Measurements from ENCODE around the gene GRK5. TPM values are rescaled to one million over a fixed set of nuclear protein-coding genes. Genes with fewer than 3 reads are reported as not detected.

GRK5 gene
- total RNA-seq, 1 donor from 2014 or later = 68.7 TPM

DNA sequence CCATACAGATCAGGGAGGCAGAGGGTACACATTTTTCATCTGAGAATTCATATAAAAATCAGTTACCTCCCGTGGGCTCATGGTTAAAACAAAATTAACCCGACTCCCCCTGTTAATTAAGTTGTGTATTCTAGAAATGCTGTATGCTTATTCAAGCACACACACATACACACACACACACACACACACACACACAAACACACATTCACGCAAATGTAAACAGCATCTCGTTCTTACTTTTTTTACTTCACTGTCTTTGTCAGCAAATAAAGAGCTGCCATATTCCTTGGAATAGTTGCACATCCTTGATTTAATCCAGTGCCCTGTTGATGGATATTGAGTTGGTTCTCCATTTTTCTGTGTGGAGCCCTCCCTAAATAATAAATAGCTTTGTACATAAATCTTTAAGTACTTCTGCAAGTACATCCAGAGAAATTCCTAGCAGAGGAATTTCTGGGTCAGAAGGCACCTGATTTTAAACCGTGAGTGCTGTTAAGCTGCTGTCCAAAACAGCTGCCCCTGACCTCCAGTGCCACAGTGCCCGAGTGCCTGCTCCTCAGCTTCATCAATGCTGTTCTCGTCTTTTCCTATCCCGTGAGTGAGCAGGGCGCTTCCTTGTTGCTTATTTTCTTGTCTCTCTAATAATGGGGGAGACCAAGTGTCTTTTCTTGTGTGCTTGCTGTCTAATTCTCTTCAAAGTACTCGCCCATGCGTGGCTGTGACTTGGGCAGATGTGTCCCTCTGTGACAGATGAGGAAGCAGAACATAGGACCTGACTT, 217.9 kb downstream of the GRK5 start:
- Histone ChIP-seq H3K9me3 (no peaks in the 10 kb centered on the region), H3K4me1 (peaks cover 12% of the 10 kb centered on the region), H3K27ac (no peak overlapping the region), H3K4me3 (no peak overlapping the region), H3K36me3 (peaks cover 55% of the 10 kb centered on the region), H3K27me3 (ENCODE audit: low read depth) (no peaks in the 10 kb centered on the region)
- TF ChIP-seq, protein P1, sequence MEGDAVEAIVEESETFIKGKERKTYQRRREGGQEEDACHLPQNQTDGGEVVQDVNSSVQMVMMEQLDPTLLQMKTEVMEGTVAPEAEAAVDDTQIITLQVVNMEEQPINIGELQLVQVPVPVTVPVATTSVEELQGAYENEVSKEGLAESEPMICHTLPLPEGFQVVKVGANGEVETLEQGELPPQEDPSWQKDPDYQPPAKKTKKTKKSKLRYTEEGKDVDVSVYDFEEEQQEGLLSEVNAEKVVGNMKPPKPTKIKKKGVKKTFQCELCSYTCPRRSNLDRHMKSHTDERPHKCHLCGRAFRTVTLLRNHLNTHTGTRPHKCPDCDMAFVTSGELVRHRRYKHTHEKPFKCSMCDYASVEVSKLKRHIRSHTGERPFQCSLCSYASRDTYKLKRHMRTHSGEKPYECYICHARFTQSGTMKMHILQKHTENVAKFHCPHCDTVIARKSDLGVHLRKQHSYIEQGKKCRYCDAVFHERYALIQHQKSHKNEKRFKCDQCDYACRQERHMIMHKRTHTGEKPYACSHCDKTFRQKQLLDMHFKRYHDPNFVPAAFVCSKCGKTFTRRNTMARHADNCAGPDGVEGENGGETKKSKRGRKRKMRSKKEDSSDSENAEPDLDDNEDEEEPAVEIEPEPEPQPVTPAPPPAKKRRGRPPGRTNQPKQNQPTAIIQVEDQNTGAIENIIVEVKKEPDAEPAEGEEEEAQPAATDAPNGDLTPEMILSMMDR (IDR thresholded peaks at IDR 0.05) = no peak
- intact Hi-C loops (cut with DNase I) = no loop called here
- no peak for ATAC-seq
- DNase-seq = no peak

DNA sequence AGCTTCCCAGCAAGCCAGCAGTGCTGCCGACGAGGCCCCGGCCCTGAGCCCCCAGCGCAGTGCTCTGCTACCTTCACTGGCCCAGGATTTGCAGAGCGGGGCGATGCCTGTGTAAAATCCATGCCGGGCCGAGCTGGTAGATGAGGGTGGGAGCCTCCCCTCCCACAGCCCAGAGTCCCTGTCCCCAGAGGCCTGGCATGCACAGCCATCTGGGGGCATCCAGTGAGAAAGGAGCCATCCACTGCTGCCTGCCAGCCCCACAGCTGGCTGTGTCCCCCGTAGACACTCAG, 218.5 kb downstream of the GRK5 start:
- H3K36me3 ChIP-seq = peaks cover 58% of the 10 kb centered on the region
- ATAC-seq (no peak), DNase-seq (no peak)

DNA sequence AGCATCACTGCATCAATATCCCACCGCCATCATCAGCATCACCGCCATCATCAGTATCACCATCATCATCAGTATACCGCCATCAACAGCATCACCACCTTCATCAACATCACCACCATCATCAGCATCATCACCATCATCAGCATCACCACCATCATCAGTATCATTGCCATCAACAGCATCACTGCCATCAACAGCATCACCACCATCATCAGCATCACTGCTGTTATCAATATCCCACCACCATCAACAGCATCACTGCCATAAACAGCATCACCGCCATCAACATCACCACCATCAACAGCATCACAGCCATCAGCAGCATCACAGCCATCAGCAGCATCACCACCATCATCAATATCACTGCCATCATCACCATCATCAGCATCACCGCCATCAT, 219.3 kb downstream of the GRK5 start:
- Histone ChIP-seq H3K9me3 (no peaks in the 10 kb centered on the region), H3K4me1 (peaks cover 7% of the 10 kb centered on the region), H3K27ac (no peak overlapping the region), H3K36me3 (peaks cover 66% of the 10 kb centered on the region), H3K4me3 (no peak overlapping the region), H3K27me3 (ENCODE audit: low read depth) (no peaks in the 10 kb centered on the region)
- intact Hi-C loops (cut with DNase I) = no loop called here
- no peak for DNase-seq
- TF ChIP-seq, protein P1 (IDR thresholded peaks at IDR 0.05) = no peak
- ATAC-seq = no peak

More for the DNA sequence above, 218.5 kb downstream of the GRK5 start:
- Histone ChIP-seq H3K27ac (no peak overlapping the region), H3K9me3 (no peaks in the 10 kb centered on the region), H3K4me3 (no peak overlapping the region), H3K4me1 (peaks cover 12% of the 10 kb centered on the region), H3K27me3 (ENCODE audit: low read depth) (no peaks in the 10 kb centered on the region)
- TF ChIP-seq, protein P1 (IDR thresholded peaks at IDR 0.05) = no peak
- intact Hi-C loops (cut with DNase I) = no loop called here

DNA sequence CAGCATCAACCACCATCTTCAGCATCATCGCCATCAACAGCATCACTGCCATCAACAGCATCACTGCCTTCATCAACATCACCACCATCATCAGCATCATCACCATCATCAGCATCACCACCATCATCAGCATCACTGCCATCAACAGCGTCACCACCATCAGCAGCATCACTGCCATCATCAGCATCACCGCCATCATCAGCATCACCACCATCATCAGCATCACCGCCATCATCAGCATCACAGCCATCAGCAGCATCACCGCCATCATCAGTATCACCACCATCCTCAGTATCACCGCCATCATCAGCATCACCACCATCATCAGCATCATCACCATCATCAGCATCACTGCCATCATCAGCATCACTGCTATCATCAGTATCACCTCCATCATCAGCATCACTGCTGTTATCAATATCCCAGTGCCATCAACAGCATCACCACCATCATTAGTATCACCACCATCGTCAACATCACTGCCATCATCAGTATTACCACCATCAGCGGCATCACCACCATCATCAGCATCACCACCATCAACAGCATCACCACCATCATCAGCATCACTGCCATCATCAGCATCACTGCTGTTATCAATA, 220.0 kb downstream of the GRK5 start:
- no peaks in the 10 kb centered on the region for H3K4me1 ChIP-seq
- no peak for ATAC-seq
- no peak overlapping the region for H3K4me3 ChIP-seq
- no peak for DNase-seq
- no peak overlapping the region for H3K27ac ChIP-seq
- H3K27me3 ChIP-seq (ENCODE audit: low read depth) = no peaks in the 10 kb centered on the region
- TF ChIP-seq, protein P1 (IDR thresholded peaks at IDR 0.05) = no peak
- H3K9me3 ChIP-seq = no peaks in the 10 kb centered on the region
- intact Hi-C loops (cut with DNase I) = no loop called here
- peaks cover 71% of the 10 kb centered on the region for H3K36me3 ChIP-seq

DNA sequence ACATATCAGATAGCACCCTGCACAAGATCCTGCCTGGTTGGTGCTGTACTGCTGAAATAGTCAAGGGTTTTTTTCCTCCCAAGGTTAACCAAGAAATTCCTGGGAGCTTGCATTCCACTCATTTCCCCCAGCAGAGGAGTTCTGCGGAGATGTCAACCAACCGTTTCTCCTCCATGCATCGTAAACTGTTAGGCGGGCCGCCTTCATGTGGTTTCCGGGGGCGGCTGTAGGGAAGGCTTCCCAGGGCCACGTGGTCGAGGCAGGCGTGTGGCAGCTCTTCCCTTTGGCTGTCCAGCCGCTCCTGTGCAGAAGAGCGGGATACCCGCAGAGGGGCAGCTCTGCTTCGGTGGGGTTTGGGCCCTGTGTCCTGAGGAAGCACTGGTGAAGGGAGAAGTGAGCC, 221.4 kb downstream of the GRK5 start:
- DNase-seq (no peak), ATAC-seq (no peak)
- no peaks in the 10 kb centered on the region for H3K27me3 ChIP-seq (ENCODE audit: low read depth)
- H3K27ac ChIP-seq = no peak overlapping the region
- intact Hi-C loops (cut with DNase I) = no loop called here
- H3K9me3 ChIP-seq = no peaks in the 10 kb centered on the region
- no peaks in the 10 kb centered on the region for H3K4me1 ChIP-seq
- no peak overlapping the region for H3K4me3 ChIP-seq
- TF ChIP-seq, protein P1 (IDR thresholded peaks at IDR 0.05) = no peak
- H3K36me3 ChIP-seq = peaks cover 73% of the 10 kb centered on the region
